DND-41 (cell line): ENCODE results near the gene SUDS3.

Experiments used
- CTCF ChIP-seq: IDR thresholded peaks from 2 replicates; pipeline ENCODE4 v1.5.1; 2012; ENCODE audit warnings: borderline replicate concordance, low read length, moderate library complexity, mild to moderate bottlenecking; ENCODE audit not compliant: poor library complexity, severe bottlenecking; ENCODE audit errors: extremely low read depth
- EZH2 ChIP-seq: IDR thresholded peaks from 3 replicates; pipeline ENCODE4 v1.6.1; 2012; ENCODE audit warnings: borderline replicate concordance, low read depth, mild to moderate bottlenecking, moderate library complexity, low read length, inconsistent platforms; ENCODE audit not compliant: severe bottlenecking

- TF ChIP-seq CTCF (no peak), EZH2 (no peak)
Observed at GRCh38 chr12:118356809-118357256, 19.5 kb upstream of the SUDS3 start.
